ENCODE measurements around the gene GUF1.

GUF1 gene

GRCh38 chr4:44678094-44679041 lies at the start of gene GUF1:
Gene GUF1, plus strand, starts transcription at chr4:44678420. Its CDS starts 203 bp downstream, at chr4:44678623.
- peak; percentile 88 for DNase-seq

- peak; percentile 50 for DNase-seq
Observed at GRCh38 chr4:44629280-44629866, 48.8 kb upstream of the GUF1 start.

- DNase-seq = no peak
Observed at GRCh38 chr4:44632089-44632488, 46.1 kb upstream of the GUF1 start.

GRCh38 chr4:44632733-44633132 lies 45.5 kb upstream of the GUF1 start:
- DNase-seq = no peak

GRCh38 chr4:44638091-44638490 lies 40.1 kb upstream of the GUF1 start:
- DNase-seq = no peak

GRCh38 chr4:44646151-44646550 lies 32.1 kb upstream of the GUF1 start:
- no peak for DNase-seq

GRCh38 chr4:44651425-44651824 lies 26.8 kb upstream of the GUF1 start, which contains the start of gene YIPF7:
Gene YIPF7, minus strand, starts transcription at chr4:44651625. Its CDS starts 1,525 bp downstream, at chr4:44650100.
- DNase-seq = no peak

GRCh38 chr4:44652002-44652401 lies 26.2 kb upstream of the GUF1 start:
- DNase-seq = no peak

- no peak for DNase-seq
Observed at GRCh38 chr4:44660396-44660795, 17.8 kb upstream of the GUF1 start.

GRCh38 chr4:44661940-44662622 lies 16.1 kb upstream of the GUF1 start:
- no peak for DNase-seq

- no peak for DNase-seq
Observed at GRCh38 chr4:44662623-44663005, 15.6 kb upstream of the GUF1 start.

GRCh38 chr4:44663539-44664263 lies 14.5 kb upstream of the GUF1 start:
- no peak for DNase-seq

GRCh38 chr4:44668526-44668925 lies 9.7 kb upstream of the GUF1 start:
- DNase-seq = no peak

GRCh38 chr4:44670506-44671199 lies 7.6 kb upstream of the GUF1 start:
- peak; percentile 1 for DNase-seq

- DNase-seq = no peak
Observed at GRCh38 chr4:44671636-44672035, 6.6 kb upstream of the GUF1 start.

- no peak for DNase-seq
Observed at GRCh38 chr4:44674471-44674870, 3.7 kb upstream of the GUF1 start.

GRCh38 chr4:44675366-44675765 lies 2.9 kb upstream of the GUF1 start:
- no peak for DNase-seq

GRCh38 chr4:44679060-44679459 lies 840 bp downstream of the GUF1 start:
- no peak for DNase-seq

- no peak for DNase-seq
Observed at GRCh38 chr4:44684648-44685047, 6.4 kb downstream of the GUF1 start.

- no peak for DNase-seq
Observed at GRCh38 chr4:44700427-44700826, 22.2 kb downstream of the GUF1 start.

- no peak for DNase-seq
Observed at GRCh38 chr4:44701037-44701436, 22.8 kb downstream of the GUF1 start.

- no peak for DNase-seq
Observed at GRCh38 chr4:44704673-44705072, 26.5 kb downstream of the GUF1 start.
